Measurements from ENCODE around the gene TRIM8.

Gene TRIM8

GRCh38 chr10:102701796-102702195, 57.5 kb downstream of the TRIM8 start:
- no peak for DNase-seq (ENCODE audit: low read depth)

- peak; percentile 41 for DNase-seq (ENCODE audit: low read depth)
Observed at GRCh38 chr10:102702742-102703141, 58.5 kb downstream of the TRIM8 start.

- DNase-seq (ENCODE audit: low read depth), result peak; percentile 92
Observed at GRCh38 chr10:102704915-102705314, 60.6 kb downstream of the TRIM8 start.

GRCh38 chr10:102705531-102705930, 61.3 kb downstream of the TRIM8 start:
- DNase-seq (ENCODE audit: low read depth), result no peak
